Liver (tissue), 9 donors: Measurements from ENCODE around the gene HDAC9. TPM values are rescaled to one million over a fixed set of nuclear protein-coding genes. Genes with fewer than 3 reads are reported as not detected.

ENCODE experiments used
- DNase-seq: peaks from one replicate; pipeline ENCODE4 v3.0.0-alpha.2; 2017; ENCODE audit warnings: low spot score
- H3K27ac ChIP-seq, 2 donors: one replicate each; pipeline ENCODE4 v1.7.0; 2013; ENCODE audit warnings: inconsistent platforms in 2 of 2, low read length in 2 of 2, control low read depth in 1 of 2, low read depth in 1 of 2, mild to moderate bottlenecking in 1 of 2
- H3K27me3 ChIP-seq, 4 donors: one replicate each; pipeline versions ENCODE4 v1.6.1 to v1.7.0; 2013; ENCODE audit warnings: low read length in 3 of 4, inconsistent platforms in 1 of 4, mild to moderate bottlenecking in 1 of 4, moderate library complexity in 1 of 4; ENCODE audit not compliant: control insufficient read depth in 4 of 4, insufficient read depth in 4 of 4
- H3K36me3 ChIP-seq, 4 donors: one replicate each; pipeline versions ENCODE4 v1.6.1 to v1.7.0; 2013; ENCODE audit warnings: low read length in 3 of 4, mild to moderate bottlenecking in 3 of 4, low read depth in 1 of 4, moderate library complexity in 1 of 4; ENCODE audit not compliant: control insufficient read depth in 4 of 4, insufficient read depth in 3 of 4
- H3K4me1 ChIP-seq, 4 donors: one replicate each; pipeline versions ENCODE4 v1.6.1 to v1.7.0; 2013; ENCODE audit warnings: low read length in 3 of 4, mild to moderate bottlenecking in 3 of 4, moderate library complexity in 1 of 4; ENCODE audit not compliant: control insufficient read depth in 4 of 4, insufficient read depth in 4 of 4
- H3K4me3 ChIP-seq, 3 donors: one replicate each; pipeline versions ENCODE4 v1.6.1 to v1.7.0; 2013; ENCODE audit warnings: low read length in 3 of 3, control low read depth in 1 of 3, low read depth in 1 of 3, mild to moderate bottlenecking in 1 of 3
- H3K9ac ChIP-seq, 2 donors: one replicate each; pipeline ENCODE4 v1.7.0; 2013; ENCODE audit warnings: low read length in 2 of 2, mild to moderate bottlenecking in 2 of 2, moderate library complexity in 2 of 2, control low read depth in 1 of 2, low read depth in 1 of 2
- H3K9me3 ChIP-seq, 4 donors: one replicate each; pipeline versions ENCODE4 v1.6.1 to v1.7.0; 2013; ENCODE audit warnings: low read length in 3 of 4; ENCODE audit not compliant: control insufficient read depth in 4 of 4
- EGR1 ChIP-seq, 2 donors: IDR thresholded peaks; 2 replicates each; pipeline ENCODE4 v1.6.1; 2016 to 2018; ENCODE audit warnings: antibody characterized with exemption in 2 of 2, low read depth in 2 of 2
- FOXA1 ChIP-seq: IDR thresholded peaks from 2 replicates; pipeline ENCODE4 v1.6.1; 2016; ENCODE audit warnings: antibody characterized with exemption
- FOXA2 ChIP-seq: IDR thresholded peaks from 2 replicates; pipeline ENCODE4 v1.6.1; 2016; ENCODE audit warnings: antibody characterized with exemption
- GABPA ChIP-seq, 2 donors: IDR thresholded peaks in 1 of 2; conservative IDR thresholded peaks in 1 of 2; 2 replicates each; pipeline ENCODE4 v1.6.1; 2016; ENCODE audit warnings: antibody characterized with exemption in 2 of 2, mild to moderate bottlenecking in 1 of 2, moderate library complexity in 1 of 2
- HNF4G ChIP-seq: IDR thresholded peaks from 2 replicates; pipeline ENCODE4 v1.6.1; 2016; ENCODE audit warnings: antibody characterized with exemption
- JUND ChIP-seq, 2 donors: IDR thresholded peaks; 2 replicates each; pipeline ENCODE4 v1.6.1; 2016; ENCODE audit warnings: antibody characterized with exemption in 2 of 2
- NR2F2 ChIP-seq: IDR thresholded peaks from 2 replicates; pipeline ENCODE4 v1.6.1; 2016; ENCODE audit warnings: antibody characterized with exemption
- RAD21 ChIP-seq, 2 donors: IDR thresholded peaks; 2 replicates each; pipeline ENCODE4 v1.6.1; 2016; ENCODE audit warnings: antibody characterized with exemption in 2 of 2, mild to moderate bottlenecking in 2 of 2
- RXRA ChIP-seq, 2 donors: IDR thresholded peaks; 2 replicates each; pipeline ENCODE4 v1.6.1; 2017 to 2018; ENCODE audit warnings: antibody characterized with exemption in 2 of 2, mild to moderate bottlenecking in 1 of 2
- SP1 ChIP-seq: IDR thresholded peaks from 2 replicates; pipeline ENCODE4 v1.6.1; 2018; ENCODE audit warnings: antibody characterized with exemption, mild to moderate bottlenecking
- TAF1 ChIP-seq: conservative IDR thresholded peaks from 2 replicates; pipeline ENCODE4 v1.6.1; 2016; ENCODE audit warnings: antibody characterized with exemption, mild to moderate bottlenecking
- YY1 ChIP-seq: IDR thresholded peaks from 2 replicates; pipeline ENCODE4 v1.6.1; 2016; ENCODE audit warnings: antibody characterized with exemption, mild to moderate bottlenecking
- WGBS: extraction: QIAGEN DNeasy Blood & Tissue Kit; methylation state at CpG from one replicate; pipeline ENCODE4 v1.1.7; 2013; 5-methylcytosine and 5-hydroxymethylcytosine counted together
- polyA plus RNA-seq, 2 donors: library from polyadenylated mRNA; stranded (reverse) in 1 of 2; unstranded in 1 of 2; fragments of 200-250 nt in 1 of 2; fragments of >200 nt in 1 of 2; fragmentation: Nextera tagmentation in 1 of 2; extraction: Ambion mirVana in 1 of 2; gene quantifications; one replicate each; pipeline versions ENCODE4 v1.2.1 to v1.2.3, GENCODE V29; 2013 to 2015
- total RNA-seq, 2 donors: library from RNA; depleted of rRNA; stranded (reverse); fragments of >200 nt; gene quantifications; one replicate each; pipeline ENCODE4 v1.2.3, GENCODE V29; 2014
- TF ChIP-seq, protein P1 (sequence below): IDR thresholded peaks from 2 replicates; pipeline ENCODE4 v1.6.1; 2016; ENCODE audit warnings: antibody characterized with exemption
- TF ChIP-seq, protein P2 (sequence below): fragments of 150-350 bp; IDR thresholded peaks from 2 replicates; pipeline ENCODE4 v1.5.1; 2017; ENCODE audit warnings: improper control_type of control experiment, low read depth, low read length; ENCODE audit not compliant: missing input control
- TF ChIP-seq, protein P3 (sequence below): IDR thresholded peaks from 2 replicates; pipeline ENCODE4 v1.6.1; 2016; ENCODE audit warnings: antibody characterized with exemption
- TF ChIP-seq, protein P4 (sequence below): IDR thresholded peaks from 2 replicates; pipeline ENCODE4 v1.6.1; 2016; ENCODE audit warnings: antibody characterized with exemption, mild to moderate bottlenecking
- TF ChIP-seq, protein P5 (sequence below): IDR thresholded peaks from 2 replicates; pipeline ENCODE4 v1.6.1; 2016; ENCODE audit warnings: antibody characterized with exemption
- donor health status: healthy.
- donor health status: healthy.
- donor health status: healthy.
- donor health status: healthy.
- donor health status: healthy.

HDAC9 gene
- total and polyA plus RNA-seq, 4 donors, result 1.0 to 10.1 (median 2.3) TPM

DNA sequence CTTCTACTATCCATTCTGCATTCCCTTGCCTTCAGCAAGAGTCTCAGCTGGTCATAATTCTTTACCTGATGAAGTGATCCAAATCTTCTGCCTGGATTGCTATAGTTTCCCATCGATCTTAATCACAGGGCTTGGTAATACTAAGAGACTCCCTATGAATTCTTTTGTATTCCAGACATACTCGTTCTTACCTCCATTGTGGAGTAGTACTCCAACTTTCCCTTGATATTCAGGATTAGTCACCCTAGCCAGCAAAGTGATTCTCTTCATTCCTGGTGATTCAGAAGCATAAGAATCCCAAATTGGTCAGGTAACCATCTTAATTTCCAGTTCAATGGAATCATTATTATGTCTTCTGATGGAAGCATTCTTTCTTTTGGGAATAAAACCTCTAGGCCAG, 525.2 kb downstream of the HDAC9 start:
- H3K27me3 ChIP-seq, result no peaks in the 10 kb centered on the region
- H3K4me3 ChIP-seq, result no peak overlapping the region
- no peaks in the 10 kb centered on the region for H3K4me1 ChIP-seq
- 52% methylated on average over 2 of the region's 2 CpGs for WGBS
- no peak overlapping the region for H3K27ac ChIP-seq
- TF ChIP-seq, protein P1, sequence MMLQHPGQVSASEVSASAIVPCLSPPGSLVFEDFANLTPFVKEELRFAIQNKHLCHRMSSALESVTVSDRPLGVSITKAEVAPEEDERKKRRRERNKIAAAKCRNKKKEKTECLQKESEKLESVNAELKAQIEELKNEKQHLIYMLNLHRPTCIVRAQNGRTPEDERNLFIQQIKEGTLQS, result no peak
- no peak for TF ChIP-seq FOXA1
- no peak for TF ChIP-seq GABPA (IDR thresholded peaks at IDR 0.05 in 1 of 2, conservative IDR thresholded peaks at IDR 0.05 in 1 of 2)
- TF ChIP-seq YY1, result no peak
- TF ChIP-seq TAF1, result no peak
- TF ChIP-seq JUND (IDR thresholded peaks at IDR 0.05), result no peak
- TF ChIP-seq SP1, result no peak
- TF ChIP-seq, protein P2, sequence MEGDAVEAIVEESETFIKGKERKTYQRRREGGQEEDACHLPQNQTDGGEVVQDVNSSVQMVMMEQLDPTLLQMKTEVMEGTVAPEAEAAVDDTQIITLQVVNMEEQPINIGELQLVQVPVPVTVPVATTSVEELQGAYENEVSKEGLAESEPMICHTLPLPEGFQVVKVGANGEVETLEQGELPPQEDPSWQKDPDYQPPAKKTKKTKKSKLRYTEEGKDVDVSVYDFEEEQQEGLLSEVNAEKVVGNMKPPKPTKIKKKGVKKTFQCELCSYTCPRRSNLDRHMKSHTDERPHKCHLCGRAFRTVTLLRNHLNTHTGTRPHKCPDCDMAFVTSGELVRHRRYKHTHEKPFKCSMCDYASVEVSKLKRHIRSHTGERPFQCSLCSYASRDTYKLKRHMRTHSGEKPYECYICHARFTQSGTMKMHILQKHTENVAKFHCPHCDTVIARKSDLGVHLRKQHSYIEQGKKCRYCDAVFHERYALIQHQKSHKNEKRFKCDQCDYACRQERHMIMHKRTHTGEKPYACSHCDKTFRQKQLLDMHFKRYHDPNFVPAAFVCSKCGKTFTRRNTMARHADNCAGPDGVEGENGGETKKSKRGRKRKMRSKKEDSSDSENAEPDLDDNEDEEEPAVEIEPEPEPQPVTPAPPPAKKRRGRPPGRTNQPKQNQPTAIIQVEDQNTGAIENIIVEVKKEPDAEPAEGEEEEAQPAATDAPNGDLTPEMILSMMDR, result no peak
- TF ChIP-seq, protein P3, sequence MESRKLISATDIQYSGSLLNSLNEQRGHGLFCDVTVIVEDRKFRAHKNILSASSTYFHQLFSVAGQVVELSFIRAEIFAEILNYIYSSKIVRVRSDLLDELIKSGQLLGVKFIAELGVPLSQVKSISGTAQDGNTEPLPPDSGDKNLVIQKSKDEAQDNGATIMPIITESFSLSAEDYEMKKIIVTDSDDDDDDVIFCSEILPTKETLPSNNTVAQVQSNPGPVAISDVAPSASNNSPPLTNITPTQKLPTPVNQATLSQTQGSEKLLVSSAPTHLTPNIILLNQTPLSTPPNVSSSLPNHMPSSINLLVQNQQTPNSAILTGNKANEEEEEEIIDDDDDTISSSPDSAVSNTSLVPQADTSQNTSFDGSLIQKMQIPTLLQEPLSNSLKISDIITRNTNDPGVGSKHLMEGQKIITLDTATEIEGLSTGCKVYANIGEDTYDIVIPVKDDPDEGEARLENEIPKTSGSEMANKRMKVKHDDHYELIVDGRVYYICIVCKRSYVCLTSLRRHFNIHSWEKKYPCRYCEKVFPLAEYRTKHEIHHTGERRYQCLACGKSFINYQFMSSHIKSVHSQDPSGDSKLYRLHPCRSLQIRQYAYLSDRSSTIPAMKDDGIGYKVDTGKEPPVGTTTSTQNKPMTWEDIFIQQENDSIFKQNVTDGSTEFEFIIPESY, result no peak
- TF ChIP-seq, protein P4, sequence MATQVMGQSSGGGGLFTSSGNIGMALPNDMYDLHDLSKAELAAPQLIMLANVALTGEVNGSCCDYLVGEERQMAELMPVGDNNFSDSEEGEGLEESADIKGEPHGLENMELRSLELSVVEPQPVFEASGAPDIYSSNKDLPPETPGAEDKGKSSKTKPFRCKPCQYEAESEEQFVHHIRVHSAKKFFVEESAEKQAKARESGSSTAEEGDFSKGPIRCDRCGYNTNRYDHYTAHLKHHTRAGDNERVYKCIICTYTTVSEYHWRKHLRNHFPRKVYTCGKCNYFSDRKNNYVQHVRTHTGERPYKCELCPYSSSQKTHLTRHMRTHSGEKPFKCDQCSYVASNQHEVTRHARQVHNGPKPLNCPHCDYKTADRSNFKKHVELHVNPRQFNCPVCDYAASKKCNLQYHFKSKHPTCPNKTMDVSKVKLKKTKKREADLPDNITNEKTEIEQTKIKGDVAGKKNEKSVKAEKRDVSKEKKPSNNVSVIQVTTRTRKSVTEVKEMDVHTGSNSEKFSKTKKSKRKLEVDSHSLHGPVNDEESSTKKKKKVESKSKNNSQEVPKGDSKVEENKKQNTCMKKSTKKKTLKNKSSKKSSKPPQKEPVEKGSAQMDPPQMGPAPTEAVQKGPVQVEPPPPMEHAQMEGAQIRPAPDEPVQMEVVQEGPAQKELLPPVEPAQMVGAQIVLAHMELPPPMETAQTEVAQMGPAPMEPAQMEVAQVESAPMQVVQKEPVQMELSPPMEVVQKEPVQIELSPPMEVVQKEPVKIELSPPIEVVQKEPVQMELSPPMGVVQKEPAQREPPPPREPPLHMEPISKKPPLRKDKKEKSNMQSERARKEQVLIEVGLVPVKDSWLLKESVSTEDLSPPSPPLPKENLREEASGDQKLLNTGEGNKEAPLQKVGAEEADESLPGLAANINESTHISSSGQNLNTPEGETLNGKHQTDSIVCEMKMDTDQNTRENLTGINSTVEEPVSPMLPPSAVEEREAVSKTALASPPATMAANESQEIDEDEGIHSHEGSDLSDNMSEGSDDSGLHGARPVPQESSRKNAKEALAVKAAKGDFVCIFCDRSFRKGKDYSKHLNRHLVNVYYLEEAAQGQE, result no peak
- no peak for TF ChIP-seq FOXA2
- no peak for TF ChIP-seq HNF4G
- no peak for TF ChIP-seq NR2F2
- no peak for TF ChIP-seq RXRA (IDR thresholded peaks at IDR 0.05)
- no peak for TF ChIP-seq EGR1 (IDR thresholded peaks at IDR 0.05; ENCODE audit: low read depth in 2 of 2)
- no peak overlapping the region for H3K9ac ChIP-seq
- no peaks in the 10 kb centered on the region for H3K36me3 ChIP-seq
- no peaks in the 10 kb centered on the region for H3K9me3 ChIP-seq
- DNase-seq, result no peak

DNA sequence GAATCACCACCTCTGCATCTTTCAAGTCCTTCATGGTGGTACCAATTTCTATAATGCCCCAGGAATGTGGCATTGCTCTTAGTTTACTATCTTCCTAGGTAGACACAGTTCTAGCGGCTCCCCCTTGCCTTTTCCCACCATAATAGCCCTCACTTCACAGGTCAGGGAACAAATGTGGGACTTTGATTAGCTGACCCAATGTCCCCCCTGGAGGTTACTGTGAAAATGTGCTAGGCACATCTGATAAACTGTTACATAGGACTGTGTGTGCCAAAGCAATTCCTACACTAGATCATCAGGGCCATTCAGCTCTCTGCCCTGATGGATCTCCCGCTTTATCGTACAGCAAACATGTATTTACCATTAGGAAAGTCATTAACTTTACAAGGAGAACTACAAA, 527.9 kb downstream of the HDAC9 start:
- peaks cover 0 to 3% (median 0%) of the 10 kb centered on the region in 4 donors for H3K9me3 ChIP-seq
- WGBS, result 73% methylated on average over 3 of the region's 3 CpGs
- no peaks in the 10 kb centered on the region for H3K4me1 ChIP-seq
- no peak overlapping the region for H3K4me3 ChIP-seq
- no peak overlapping the region for H3K27ac ChIP-seq
- H3K9ac ChIP-seq, result no peak overlapping the region
- no peak for DNase-seq
- no peaks in the 10 kb centered on the region for H3K36me3 ChIP-seq
- H3K27me3 ChIP-seq, result no peaks in the 10 kb centered on the region
- TF ChIP-seq FOXA1 (no peak), YY1 (no peak), JUND (IDR thresholded peaks at IDR 0.05) (no peak), FOXA2 (no peak), TAF1 (no peak), EGR1 (IDR thresholded peaks at IDR 0.05; ENCODE audit: low read depth in 2 of 2) (no peak), SP1 (no peak), NR2F2 (no peak), RAD21 (IDR thresholded peaks at IDR 0.05) (no peak), GABPA (IDR thresholded peaks at IDR 0.05 in 1 of 2, conservative IDR thresholded peaks at IDR 0.05 in 1 of 2) (no peak)
- TF ChIP-seq, protein P1, result no peak
- TF ChIP-seq, protein P4, result no peak
- TF ChIP-seq, protein P2, result no peak
- TF ChIP-seq, protein P5, sequence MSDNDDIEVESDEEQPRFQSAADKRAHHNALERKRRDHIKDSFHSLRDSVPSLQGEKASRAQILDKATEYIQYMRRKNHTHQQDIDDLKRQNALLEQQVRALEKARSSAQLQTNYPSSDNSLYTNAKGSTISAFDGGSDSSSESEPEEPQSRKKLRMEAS, result no peak
